GM21529 (cell line): ENCODE measurements around the gene PRRT1B.
"Not testable (repeated sequence)": the region's sequence is repeated elsewhere in the genome, so short reads cannot be mapped to it uniquely, and the experiment has no call there.

Experiments
- ATAC-seq: cut with Tn5 transposase; IDR thresholded peaks from one replicate; pipeline ENCODE4 v1.9.1; 2021; ENCODE audit not compliant: unreplicated experiment

The PRRT1B gene

GRCh38 chr9:131545003-131545785, at the start of gene PRRT1B:
TSS of gene PRRT1B (plus strand) at chr9:131545523. CDS start at chr9:131545616, 93 bp downstream.
- no peak for ATAC-seq

GRCh38 chr9:131495785-131496184, 49.5 kb upstream of the PRRT1B start:
- no peak for ATAC-seq

GRCh38 chr9:131496844-131497405, 48.4 kb upstream of the PRRT1B start:
- no peak for ATAC-seq

GRCh38 chr9:131499254-131499767, 46.0 kb upstream of the PRRT1B start:
- ATAC-seq: no peak

- ATAC-seq: no peak
Measured at GRCh38 chr9:131500377-131500776, 44.9 kb upstream of the PRRT1B start.

GRCh38 chr9:131500939-131501541, 44.3 kb upstream of the PRRT1B start:
- ATAC-seq: no peak

- peak; percentile 79 for ATAC-seq
Measured at GRCh38 chr9:131502781-131503625, 42.3 kb upstream of the PRRT1B start, which contains the start of gene POMT1. TSS of gene POMT1 (plus strand) at chr9:131502918. CDS start at chr9:131504219, 1,301 bp downstream.

- ATAC-seq: no peak
Measured at GRCh38 chr9:131503626-131504465, 41.5 kb upstream of the PRRT1B start.

- ATAC-seq: no peak
Measured at GRCh38 chr9:131505012-131505411, 40.3 kb upstream of the PRRT1B start.

- ATAC-seq: no peak
Measured at GRCh38 chr9:131511416-131511815, 33.9 kb upstream of the PRRT1B start.

- ATAC-seq: no peak
Measured at GRCh38 chr9:131511880-131512279, 33.4 kb upstream of the PRRT1B start.

GRCh38 chr9:131513177-131513576, 32.1 kb upstream of the PRRT1B start:
- ATAC-seq: no peak

GRCh38 chr9:131515559-131516031, 29.7 kb upstream of the PRRT1B start:
- not testable (repeated sequence) for ATAC-seq

GRCh38 chr9:131516100-131516499, 29.2 kb upstream of the PRRT1B start:
- no peak for ATAC-seq

GRCh38 chr9:131516930-131517329, 28.4 kb upstream of the PRRT1B start:
- ATAC-seq: no peak

GRCh38 chr9:131517761-131518190, 27.5 kb upstream of the PRRT1B start:
- no peak for ATAC-seq

GRCh38 chr9:131518553-131518952, 26.8 kb upstream of the PRRT1B start:
- no peak for ATAC-seq

- ATAC-seq: no peak
Measured at GRCh38 chr9:131520503-131520902, 24.8 kb upstream of the PRRT1B start.

GRCh38 chr9:131521203-131521602, 24.1 kb upstream of the PRRT1B start:
- ATAC-seq: no peak

- ATAC-seq: no peak
Measured at GRCh38 chr9:131521822-131522221, 23.5 kb upstream of the PRRT1B start.
